Brain pericyte (primary cell): ENCODE data around the gene GLP1R.

Experiments used
- DNase-seq: peaks from one replicate; pipeline ENCODE4 v3.0.0-alpha.2; 2012; ENCODE audit warnings: low read depth, low spot score

GLP1R gene

GRCh38 chr6:39048481-39049399 is at the start of gene GLP1R:
Gene GLP1R, plus strand, starts transcription at chr6:39048781. Its CDS starts 60 bp downstream, at chr6:39048841.
- no peak for DNase-seq

GRCh38 chr6:39003072-39003471 is 45.5 kb upstream of the GLP1R start:
- DNase-seq, result no peak

DNA sequence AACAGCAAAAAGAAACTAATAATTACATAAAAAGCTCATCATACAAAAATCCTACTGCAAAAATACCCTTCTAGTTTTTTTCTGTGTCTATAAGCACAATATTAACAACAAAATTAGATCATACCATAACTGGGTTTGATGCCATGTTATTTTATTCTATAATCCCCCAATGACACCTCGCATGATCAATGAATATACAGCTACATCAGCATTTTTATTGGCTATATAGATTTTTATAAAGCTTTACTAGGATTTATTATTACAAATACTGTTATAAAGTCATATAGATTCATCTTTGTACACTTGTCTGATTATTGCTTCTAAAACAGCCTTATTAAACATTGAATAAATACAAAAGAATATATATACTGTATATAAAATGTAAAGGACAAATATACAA is 45.1 kb upstream of the GLP1R start:
- no peak for DNase-seq

DNA sequence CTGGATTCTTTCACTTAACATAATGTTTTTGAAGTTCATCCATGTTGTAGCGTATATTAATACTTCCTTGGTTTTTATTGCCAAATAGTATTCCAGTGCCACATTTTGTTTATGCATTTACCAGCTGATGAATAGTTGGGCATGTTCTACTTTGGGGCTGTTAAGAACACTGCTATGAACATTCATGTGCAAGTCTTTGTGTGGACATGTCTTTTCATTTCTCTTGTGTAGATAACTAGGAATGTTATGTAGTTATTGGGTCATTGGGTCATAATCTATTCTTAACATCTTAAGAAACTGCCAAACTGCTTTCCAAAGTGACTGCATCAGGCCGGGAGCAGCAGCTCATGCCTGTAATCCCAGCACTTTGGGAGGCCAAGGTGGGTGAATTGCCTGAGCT is 43.8 kb upstream of the GLP1R start:
- DNase-seq, result no peak

DNA sequence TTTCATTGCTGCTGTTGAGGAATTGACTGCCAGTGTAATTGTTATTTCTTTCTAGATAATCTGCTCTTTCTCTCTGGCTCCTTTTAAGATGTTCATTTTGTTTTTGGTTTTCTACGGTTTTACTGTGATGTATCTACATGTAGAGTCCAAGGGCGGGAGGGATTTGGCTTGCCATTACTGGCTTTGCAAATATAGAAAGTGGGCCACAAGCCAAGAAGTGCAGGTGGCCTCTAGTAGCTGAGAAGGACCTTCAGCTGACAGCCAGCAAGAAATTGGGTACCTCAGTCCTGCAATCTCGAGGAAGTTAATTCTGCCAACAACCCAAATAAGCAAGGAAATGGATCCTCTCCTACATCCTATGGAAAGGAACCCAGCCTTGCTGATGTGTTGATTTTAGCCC is 42.8 kb upstream of the GLP1R start:
- DNase-seq, result no peak

DNA sequence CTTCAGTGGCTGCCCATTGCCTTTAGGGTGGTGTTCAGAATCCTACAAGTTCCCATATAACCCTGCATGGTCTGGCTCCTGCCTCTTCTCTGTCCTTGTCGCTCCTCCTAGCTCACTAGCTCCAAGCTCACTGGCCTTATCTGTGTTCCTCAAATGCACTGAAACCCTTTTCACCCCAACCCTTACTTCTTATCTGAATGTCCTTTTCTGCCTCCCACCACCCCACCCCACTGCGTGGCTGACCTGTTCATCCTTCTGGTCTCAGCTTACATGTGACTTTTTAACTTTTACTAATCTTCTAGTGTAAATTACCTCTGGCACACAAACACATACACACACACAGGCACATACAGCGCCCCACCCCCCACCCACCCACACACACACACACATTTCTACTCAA is 41.0 kb upstream of the GLP1R start:
- no peak for DNase-seq

DNA sequence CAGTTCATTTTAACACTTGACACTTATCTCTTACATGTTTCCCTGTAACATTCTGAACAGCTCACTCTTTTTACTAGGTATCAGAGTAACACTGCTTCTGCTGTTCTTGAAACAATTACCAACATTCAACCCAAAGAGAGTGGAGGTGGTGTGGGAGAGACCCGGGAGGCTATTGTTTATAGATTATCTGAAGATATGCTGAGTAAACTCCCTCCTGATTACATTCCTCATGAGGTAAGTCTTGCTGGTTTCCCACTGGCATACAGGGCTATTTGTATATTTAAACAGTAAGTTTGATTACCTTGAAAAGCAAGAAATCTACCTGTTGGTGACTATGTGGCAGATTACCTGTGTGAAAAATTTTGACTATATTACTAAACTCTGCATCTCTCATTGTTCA is 39.8 kb upstream of the GLP1R start:
- no peak for DNase-seq

- DNase-seq, result no peak
These were observed 39.1 kb upstream of the GLP1R start for GRCh38 chr6:39009476-39009875.

DNA sequence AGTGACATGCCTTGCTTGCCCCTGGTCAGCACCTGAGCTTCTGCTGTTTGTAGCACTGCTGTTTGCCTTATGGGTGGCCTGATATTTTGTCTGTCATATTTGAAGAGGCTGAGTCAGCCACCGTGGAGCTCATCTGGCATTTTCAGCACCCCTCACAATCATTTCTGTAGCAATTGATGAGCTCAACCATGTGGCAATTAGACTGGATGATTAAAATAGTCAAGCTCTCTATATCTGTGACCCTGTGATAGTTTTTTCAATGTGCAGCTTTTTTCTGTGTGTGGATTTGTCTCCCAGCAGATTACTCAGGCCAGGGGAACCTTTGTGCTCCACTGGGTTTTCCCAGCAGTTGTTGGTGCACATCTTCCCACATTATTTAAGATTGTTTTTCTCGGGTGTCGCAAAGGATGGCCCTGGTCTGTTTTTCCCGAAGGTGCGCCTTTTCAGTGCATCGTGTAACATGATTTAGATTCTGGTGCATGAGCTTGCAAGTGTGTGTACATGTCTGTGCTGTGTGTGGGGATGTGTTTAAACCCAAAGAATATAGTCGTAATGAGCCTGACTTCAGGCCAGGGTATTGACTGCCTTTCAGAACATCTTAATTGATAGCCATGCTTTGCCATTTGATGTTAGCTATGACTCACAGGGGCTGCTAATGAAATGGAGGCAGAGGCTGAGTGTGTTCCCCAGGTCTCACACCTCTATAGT is 31.6 kb upstream of the GLP1R start:
- DNase-seq, result no peak

DNA sequence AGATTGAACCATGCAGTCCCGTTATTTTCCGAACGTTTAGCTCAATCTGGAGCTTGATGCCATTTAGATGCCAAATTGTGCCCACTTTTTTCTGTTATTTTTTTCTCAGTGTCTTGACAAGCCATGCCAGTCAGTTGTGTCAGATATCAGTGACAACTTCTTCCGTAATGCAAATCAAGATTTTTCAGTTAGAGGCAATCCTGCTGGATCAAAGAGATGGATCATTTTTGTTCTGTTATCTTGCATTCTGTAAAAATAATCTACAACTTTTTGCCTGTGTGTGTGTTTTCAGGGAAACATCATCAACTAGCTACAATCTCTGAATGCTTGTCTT is 31.1 kb upstream of the GLP1R start:
- DNase-seq, result no peak

- no peak for DNase-seq
These were observed 30.5 kb upstream of the GLP1R start for GRCh38 chr6:39018103-39018502.

DNA sequence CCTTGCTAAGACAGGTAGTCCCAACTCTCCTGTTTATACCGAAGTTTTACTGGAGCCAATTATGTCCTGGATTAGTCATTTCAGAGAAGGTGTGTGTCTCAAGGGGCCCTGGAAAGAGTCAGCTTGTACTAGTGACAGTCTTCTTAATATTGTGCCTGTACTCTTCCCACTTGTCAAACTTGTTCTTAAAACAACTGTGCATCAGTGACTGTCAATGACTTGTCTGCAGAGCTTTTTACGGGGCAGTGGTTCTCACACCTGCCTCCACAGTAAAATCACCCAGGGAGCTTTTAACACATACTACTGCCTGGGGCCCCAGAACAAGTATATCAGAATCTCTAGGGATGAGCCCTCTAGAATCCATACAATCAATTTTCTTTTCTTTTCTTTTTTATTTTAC is 28.4 kb upstream of the GLP1R start:
- no peak for DNase-seq

DNA sequence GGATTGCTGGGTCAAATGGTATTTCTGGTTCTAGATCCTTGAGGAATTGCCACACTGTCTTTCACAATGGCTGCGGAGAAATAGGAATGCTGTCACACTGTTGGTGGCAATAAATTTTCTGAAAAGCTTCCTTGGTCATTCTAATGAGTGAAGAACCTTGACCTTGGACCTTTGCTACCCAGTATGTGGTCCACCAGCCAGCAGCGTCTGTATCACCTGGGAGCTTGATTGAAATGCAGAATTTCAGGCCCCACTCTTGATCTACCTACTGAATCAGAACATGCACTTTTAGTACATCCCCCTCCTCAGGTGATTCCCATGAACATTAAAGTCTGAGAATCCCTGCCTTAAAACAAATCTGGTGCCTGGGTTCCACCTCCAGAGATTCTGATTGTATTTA is 27.5 kb upstream of the GLP1R start:
- DNase-seq, result no peak

DNA sequence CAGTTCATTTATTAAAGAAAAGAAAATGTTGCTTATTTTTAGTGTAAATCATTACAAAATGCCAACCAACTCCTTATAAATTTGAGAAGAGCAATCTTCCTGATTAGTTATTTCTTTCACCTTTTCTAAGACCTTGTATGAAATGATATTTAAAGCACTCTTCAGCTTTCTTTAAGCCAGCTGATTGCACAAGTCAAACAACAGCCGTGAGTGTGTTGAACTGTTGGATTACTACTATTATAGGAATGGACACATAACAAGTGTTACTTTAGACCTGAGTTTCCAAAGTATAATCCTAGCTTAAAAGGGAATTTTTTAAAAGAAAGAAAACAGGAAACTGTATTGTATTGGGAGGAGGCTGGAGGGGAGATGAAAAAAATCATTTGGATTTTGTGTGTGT is 26.8 kb upstream of the GLP1R start:
- DNase-seq, result no peak

DNA sequence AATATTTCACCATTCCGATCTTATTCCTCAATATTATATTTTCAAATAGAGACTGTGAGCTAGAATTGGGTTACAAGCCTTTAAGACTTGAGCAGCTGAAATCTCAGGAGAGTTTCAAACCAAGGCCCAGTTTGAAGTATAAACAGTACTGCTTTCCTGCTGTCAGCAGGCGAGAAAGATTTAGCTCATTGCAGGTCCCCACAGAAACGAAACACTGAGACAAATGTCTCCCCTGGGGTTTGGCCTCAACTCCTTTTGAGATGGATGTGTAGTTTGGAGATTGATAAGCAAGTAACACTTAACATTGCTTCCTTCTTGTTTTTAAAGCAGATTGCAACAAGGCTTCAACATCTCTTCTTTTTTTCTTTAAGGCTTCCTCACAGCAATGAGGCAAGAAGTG is 22.4 kb upstream of the GLP1R start:
- no peak for DNase-seq

DNA sequence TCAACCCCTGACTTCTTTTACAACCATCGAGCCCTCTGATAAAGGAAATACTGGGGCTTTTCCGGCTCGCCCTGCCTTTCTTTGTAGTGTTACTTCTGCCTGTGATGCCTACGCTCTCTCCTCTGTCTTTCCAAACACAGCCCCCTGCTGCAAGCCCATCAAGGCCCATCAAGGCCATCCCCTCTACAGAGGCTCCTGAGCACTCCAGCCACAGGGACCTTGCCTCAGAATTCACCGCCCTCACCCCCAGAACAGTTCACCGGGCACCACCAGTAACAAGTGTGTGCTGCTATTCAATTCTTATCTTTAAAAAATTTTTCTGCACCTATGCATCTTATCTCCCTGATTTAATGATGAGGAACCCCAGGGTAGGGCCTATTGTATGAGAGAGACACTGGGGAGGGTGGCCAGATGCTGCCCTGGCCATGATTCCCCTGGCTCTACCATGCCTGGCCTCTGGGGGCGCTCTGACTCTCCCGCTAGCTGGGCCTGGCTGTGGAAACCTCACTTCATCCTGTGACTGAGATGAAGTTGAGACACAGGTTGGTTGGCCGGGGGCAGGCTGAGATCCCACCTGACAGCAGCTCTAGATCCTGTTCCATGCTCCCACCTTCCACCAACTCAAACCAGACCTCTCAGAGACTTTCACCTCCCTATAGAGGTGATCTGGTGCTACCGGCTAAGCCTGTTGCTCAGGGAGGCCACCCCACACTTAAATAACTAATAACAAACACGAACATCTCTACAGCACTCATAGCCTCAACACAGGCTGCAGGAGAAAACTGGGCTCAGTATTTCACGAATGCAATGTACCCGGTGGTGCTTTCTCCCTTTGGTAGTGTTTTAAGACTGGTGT is 19.2 kb upstream of the GLP1R start:
- DNase-seq, result no peak

- no peak for DNase-seq
These were observed 12.9 kb upstream of the GLP1R start for GRCh38 chr6:39035681-39036080.

GRCh38 chr6:39037082-39037508 is 11.5 kb upstream of the GLP1R start:
- DNase-seq, result no peak

- no peak for DNase-seq
These were observed 10.9 kb upstream of the GLP1R start for GRCh38 chr6:39037707-39038106.

GRCh38 chr6:39040080-39040673 is 8.4 kb upstream of the GLP1R start:
- DNase-seq, result no peak

DNA sequence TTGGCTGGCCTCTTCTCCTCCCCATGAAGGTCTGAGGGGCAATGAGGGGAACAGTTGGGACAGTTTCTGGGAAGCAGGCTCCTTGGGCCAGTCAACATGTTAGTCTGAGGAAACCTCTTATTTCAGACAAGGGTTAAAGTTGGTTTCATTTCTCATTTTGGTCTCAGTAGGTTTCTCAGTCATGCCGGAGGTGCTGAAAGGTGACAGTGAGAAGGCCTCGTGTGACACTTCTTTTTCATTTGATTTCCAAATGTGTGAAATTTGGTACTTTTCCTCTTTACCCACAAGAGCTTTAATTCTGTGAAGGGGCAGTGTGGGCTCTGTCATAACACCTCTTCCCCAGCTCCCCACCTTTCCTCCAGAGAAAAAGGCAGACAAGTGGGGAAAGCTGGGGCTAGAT is 7.5 kb upstream of the GLP1R start:
- no peak for DNase-seq

GRCh38 chr6:39043776-39044175 is 4.8 kb upstream of the GLP1R start:
- no peak for DNase-seq
